Measurements from ENCODE around the gene THOC6. TPM values are rescaled to one million over a fixed set of nuclear protein-coding genes. Genes with fewer than 3 reads are reported as not detected.

The THOC6 gene
- total RNA-seq, 2 donors from 2014 or later: 45.8 to 52.4 TPM

DNA sequence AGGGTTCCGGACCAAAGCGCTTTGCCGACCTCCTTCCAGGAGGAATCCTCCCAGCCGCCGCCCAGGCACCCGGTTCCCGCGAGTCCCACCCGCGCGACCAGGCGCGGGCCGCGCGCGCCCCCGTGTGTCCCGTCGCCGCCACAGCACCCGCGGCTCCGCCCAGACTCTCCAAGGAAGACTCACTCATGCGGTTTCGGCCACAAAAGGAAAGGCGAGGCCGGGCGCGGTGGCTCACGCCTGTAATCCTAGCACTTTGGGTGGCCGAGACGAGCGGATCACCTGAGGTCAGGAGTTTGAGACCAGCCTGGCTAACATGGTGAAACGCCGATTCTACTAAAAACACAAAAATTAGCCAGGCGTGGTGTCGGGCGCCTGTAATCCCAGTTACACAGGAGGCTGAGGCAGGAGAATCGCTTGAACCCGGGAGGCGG lies 40.1 kb upstream of the THOC6 start:
- peaks cover 26% of the 10 kb centered on the region for H3K4me1 Mint-ChIP-seq
- TF ChIP-seq, protein P1, sequence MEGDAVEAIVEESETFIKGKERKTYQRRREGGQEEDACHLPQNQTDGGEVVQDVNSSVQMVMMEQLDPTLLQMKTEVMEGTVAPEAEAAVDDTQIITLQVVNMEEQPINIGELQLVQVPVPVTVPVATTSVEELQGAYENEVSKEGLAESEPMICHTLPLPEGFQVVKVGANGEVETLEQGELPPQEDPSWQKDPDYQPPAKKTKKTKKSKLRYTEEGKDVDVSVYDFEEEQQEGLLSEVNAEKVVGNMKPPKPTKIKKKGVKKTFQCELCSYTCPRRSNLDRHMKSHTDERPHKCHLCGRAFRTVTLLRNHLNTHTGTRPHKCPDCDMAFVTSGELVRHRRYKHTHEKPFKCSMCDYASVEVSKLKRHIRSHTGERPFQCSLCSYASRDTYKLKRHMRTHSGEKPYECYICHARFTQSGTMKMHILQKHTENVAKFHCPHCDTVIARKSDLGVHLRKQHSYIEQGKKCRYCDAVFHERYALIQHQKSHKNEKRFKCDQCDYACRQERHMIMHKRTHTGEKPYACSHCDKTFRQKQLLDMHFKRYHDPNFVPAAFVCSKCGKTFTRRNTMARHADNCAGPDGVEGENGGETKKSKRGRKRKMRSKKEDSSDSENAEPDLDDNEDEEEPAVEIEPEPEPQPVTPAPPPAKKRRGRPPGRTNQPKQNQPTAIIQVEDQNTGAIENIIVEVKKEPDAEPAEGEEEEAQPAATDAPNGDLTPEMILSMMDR (conservative IDR thresholded peaks at IDR 0.05): peak; percentile 95
- Histone ChIP-seq H3K4me3 (ENCODE audit: low read length) (no peak overlapping the region), H3K27me3 (ENCODE audit: control insufficient read depth, insufficient read depth, low read length, poor library complexity, severe bottlenecking) (no peaks in the 10 kb centered on the region), H3K27ac (ENCODE audit: low read depth, low read length) (no peak overlapping the region), H3K4me1 (ENCODE audit: control insufficient read depth, insufficient read depth, low read length) (peaks cover 3% of the 10 kb centered on the region), H3K9ac (ENCODE audit: extremely low read depth, low read length, poor library complexity, severe bottlenecking) (no peak overlapping the region), H3K9me3 (ENCODE audit: control insufficient read depth, low read length) (no peaks in the 10 kb centered on the region), H3K36me3 (ENCODE audit: control insufficient read depth, insufficient read depth, low read length) (no peaks in the 10 kb centered on the region)
- peak; percentile 97 for DNase-seq
- no peaks in the 10 kb centered on the region for H3K27me3 Mint-ChIP-seq (ENCODE audit: insufficient read depth)
- WGBS, 2 experiments (ENCODE audit: insufficient coverage in 1 of 2, insufficient read length in 1 of 2): 19 to 34% methylated on average over 21 to 42 of the region's 42 CpGs
- no peak overlapping the region for H3K27ac Mint-ChIP-seq
- H3K36me3 Mint-ChIP-seq (ENCODE audit: low read depth): peaks cover 2% of the 10 kb centered on the region
- H3K9me3 Mint-ChIP-seq: no peaks in the 10 kb centered on the region
- H3K4me3 Mint-ChIP-seq: peak overlapping the region; percentile 34

DNA sequence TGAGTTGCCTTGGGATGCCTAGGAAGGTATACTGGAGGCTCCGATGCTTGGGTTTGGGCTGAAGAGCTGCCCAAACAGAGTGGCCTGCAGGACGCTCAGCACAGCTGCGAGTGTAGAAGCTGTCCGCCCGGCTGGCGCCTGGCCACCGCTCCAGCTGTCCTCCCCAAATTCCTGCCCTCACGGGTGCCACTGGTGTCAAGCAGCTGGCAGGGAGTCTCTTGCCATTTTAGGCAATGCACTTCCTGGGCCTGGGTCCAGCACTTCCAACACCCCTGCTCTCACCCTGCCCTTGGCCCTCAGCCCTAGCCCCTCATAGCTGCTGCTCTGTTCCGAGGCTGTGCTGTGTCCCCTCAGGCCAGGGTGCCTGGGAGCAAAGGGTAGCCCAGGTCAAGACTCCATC lies 38.4 kb upstream of the THOC6 start:
- no peaks in the 10 kb centered on the region for H3K27me3 ChIP-seq (ENCODE audit: control insufficient read depth, insufficient read depth, low read length, poor library complexity, severe bottlenecking)
- H3K4me3 Mint-ChIP-seq: no peak overlapping the region
- no peaks in the 10 kb centered on the region for H3K36me3 ChIP-seq (ENCODE audit: control insufficient read depth, insufficient read depth, low read length)
- no peak overlapping the region for H3K27ac ChIP-seq (ENCODE audit: low read depth, low read length)
- TF ChIP-seq, protein P1 (conservative IDR thresholded peaks at IDR 0.05): no peak
- peaks cover 3% of the 10 kb centered on the region for H3K4me1 ChIP-seq (ENCODE audit: control insufficient read depth, insufficient read depth, low read length)
- peaks cover 28% of the 10 kb centered on the region for H3K4me1 Mint-ChIP-seq
- no peak for DNase-seq
- no peak overlapping the region for H3K4me3 ChIP-seq (ENCODE audit: low read length)
- H3K9me3 Mint-ChIP-seq: no peaks in the 10 kb centered on the region
- 85 to 93% methylated on average over 2 to 9 of the region's 9 CpGs for WGBS, 2 experiments (ENCODE audit: insufficient coverage in 1 of 2, insufficient read length in 1 of 2)
- no peak overlapping the region for H3K9ac ChIP-seq (ENCODE audit: extremely low read depth, low read length, poor library complexity, severe bottlenecking)
- no peaks in the 10 kb centered on the region for H3K36me3 Mint-ChIP-seq (ENCODE audit: low read depth)
- H3K27ac Mint-ChIP-seq: no peak overlapping the region
- no peaks in the 10 kb centered on the region for H3K9me3 ChIP-seq (ENCODE audit: control insufficient read depth, low read length)
- no peaks in the 10 kb centered on the region for H3K27me3 Mint-ChIP-seq (ENCODE audit: insufficient read depth)

DNA sequence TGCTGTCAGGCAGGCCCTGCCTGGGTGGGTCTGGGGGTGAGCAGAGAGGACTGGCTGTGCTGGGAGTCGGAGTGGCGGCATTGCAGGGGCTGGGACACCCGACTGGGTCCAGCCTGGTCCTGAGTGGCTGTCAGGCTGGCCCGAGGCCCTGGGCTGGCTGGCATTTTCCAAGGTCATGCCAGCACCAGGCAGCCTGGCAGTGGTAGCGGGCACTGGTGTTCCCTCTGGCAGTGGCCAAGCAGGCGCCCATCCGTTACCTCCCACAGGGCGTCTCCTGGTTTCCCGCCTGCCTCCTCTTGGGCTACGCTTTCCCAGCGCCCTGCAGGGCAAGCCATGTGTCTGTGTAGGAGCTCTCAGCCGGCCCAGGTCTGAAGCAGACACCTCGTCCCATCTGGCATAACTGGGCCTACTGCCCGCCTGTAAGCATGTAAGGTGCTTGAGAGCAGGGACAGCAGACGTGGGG lies 37.9 kb upstream of the THOC6 start:
- H3K4me3 Mint-ChIP-seq: no peak overlapping the region
- no peaks in the 10 kb centered on the region for H3K9me3 Mint-ChIP-seq
- Histone ChIP-seq H3K9me3 (ENCODE audit: control insufficient read depth, low read length) (no peaks in the 10 kb centered on the region), H3K4me3 (ENCODE audit: low read length) (no peak overlapping the region), H3K9ac (ENCODE audit: extremely low read depth, low read length, poor library complexity, severe bottlenecking) (no peak overlapping the region), H3K4me1 (ENCODE audit: control insufficient read depth, insufficient read depth, low read length) (peaks cover 3% of the 10 kb centered on the region), H3K27me3 (ENCODE audit: control insufficient read depth, insufficient read depth, low read length, poor library complexity, severe bottlenecking) (no peaks in the 10 kb centered on the region), H3K36me3 (ENCODE audit: control insufficient read depth, insufficient read depth, low read length) (no peaks in the 10 kb centered on the region), H3K27ac (ENCODE audit: low read depth, low read length) (no peak overlapping the region)
- H3K4me1 Mint-ChIP-seq: peaks cover 27% of the 10 kb centered on the region
- peak; percentile 55 for DNase-seq
- H3K27me3 Mint-ChIP-seq (ENCODE audit: insufficient read depth): no peaks in the 10 kb centered on the region
- H3K36me3 Mint-ChIP-seq (ENCODE audit: low read depth): no peaks in the 10 kb centered on the region
- WGBS, 2 experiments (ENCODE audit: insufficient coverage in 1 of 2, insufficient read length in 1 of 2): 93 to 97% methylated on average over 9 to 15 of the region's 15 CpGs
- no peak overlapping the region for H3K27ac Mint-ChIP-seq
- TF ChIP-seq, protein P1 (conservative IDR thresholded peaks at IDR 0.05): no peak

Measured in endodermal cell (in vitro differentiated cells).